H9 (cell line): ENCODE results near the gene SOX12. TPM values are rescaled to one million over a fixed set of nuclear protein-coding genes. Genes with fewer than 3 reads are reported as not detected.
A peak's percentile ranks its signal among the peaks of the same experiment; 100 is the strongest.

ENCODE experiments used
- DNase-seq: peaks from one replicate; pipeline ENCODE4 v3.0.0-alpha.2; 2017
- H2AFZ ChIP-seq: one replicate; pipeline ENCODE4 v1.6.1; 2013; ENCODE audit warnings: mild to moderate bottlenecking, low read length, control low read depth, moderate library complexity
- H2AK5ac ChIP-seq: 2 replicates; pipeline ENCODE4 v1.6.1; 2013; ENCODE audit warnings: low read length, control low read depth, mixed read lengths; ENCODE audit not compliant: insufficient read length
- H2BK120ac ChIP-seq: one replicate; pipeline ENCODE4 v1.6.1; 2013; ENCODE audit warnings: low read depth, mild to moderate bottlenecking, low read length, control low read depth, inconsistent platforms; ENCODE audit not compliant: poor library complexity, severe bottlenecking
- H2BK12ac ChIP-seq: 2 replicates; pipeline ENCODE4 v1.6.1; 2013; ENCODE audit warnings: low read length, control low read depth, mixed read lengths, low read depth; ENCODE audit not compliant: insufficient read length
- H2BK15ac ChIP-seq: 2 replicates; pipeline ENCODE4 v1.6.1; 2013; ENCODE audit warnings: low read depth, low read length, control low read depth
- H2BK20ac ChIP-seq: one replicate; pipeline ENCODE4 v1.6.1; 2013; ENCODE audit warnings: low read depth, mild to moderate bottlenecking, low read length, control low read depth, inconsistent platforms; ENCODE audit not compliant: poor library complexity, severe bottlenecking
- H2BK5ac ChIP-seq: 2 replicates; pipeline ENCODE4 v1.6.1; 2013; ENCODE audit warnings: low read length, control low read depth, mixed read lengths; ENCODE audit not compliant: insufficient read length
- H3K14ac ChIP-seq: 2 replicates; pipeline ENCODE4 v1.6.1; 2013; ENCODE audit warnings: low read length, control low read depth; ENCODE audit not compliant: insufficient read depth
- H3K18ac ChIP-seq: 2 replicates; pipeline ENCODE4 v1.6.1; 2013; ENCODE audit warnings: low read depth, mild to moderate bottlenecking, mixed read lengths, low read length, control low read depth; ENCODE audit not compliant: insufficient read length
- H3K23ac ChIP-seq: 2 replicates; pipeline ENCODE4 v1.6.1; 2013; ENCODE audit warnings: low read length, control low read depth, mixed read lengths, low read depth; ENCODE audit not compliant: insufficient read length
- H3K23me2 ChIP-seq: 2 replicates; pipeline ENCODE4 v1.6.1; 2013; ENCODE audit warnings: low read depth, mild to moderate bottlenecking, mixed read lengths, low read length, control low read depth; ENCODE audit not compliant: insufficient read length, poor library complexity, severe bottlenecking
- H3K27ac ChIP-seq: 2 replicates; pipeline ENCODE4 v1.5.1; 2013; ENCODE audit warnings: low read length, control low read depth, mixed read lengths, low read depth; ENCODE audit not compliant: insufficient read length
- H3K27me3 ChIP-seq: 2 replicates; pipeline ENCODE4 v1.6.1; 2013; ENCODE audit warnings: low read length, control low read depth, inconsistent platforms; ENCODE audit not compliant: insufficient read depth
- H3K4ac ChIP-seq: 2 replicates; pipeline ENCODE4 v1.6.1; 2013; ENCODE audit warnings: low read depth, mild to moderate bottlenecking, control low read depth, inconsistent platforms, low read length, moderate library complexity
- H3K4me1 ChIP-seq: 2 replicates; pipeline ENCODE4 v1.6.1; 2013; ENCODE audit warnings: low read length, control low read depth, inconsistent platforms; ENCODE audit not compliant: insufficient read depth
- H3K4me2 ChIP-seq: 2 replicates; pipeline ENCODE4 v1.6.1; 2013; ENCODE audit warnings: low read length, control low read depth, mixed read lengths; ENCODE audit not compliant: insufficient read length, insufficient read depth
- H3K56ac ChIP-seq: 2 replicates; pipeline ENCODE4 v1.6.1; 2013; ENCODE audit warnings: low read depth, mild to moderate bottlenecking, mixed read lengths, low read length, control low read depth; ENCODE audit not compliant: insufficient read length
- H3K79me1 ChIP-seq: 2 replicates; pipeline ENCODE4 v1.6.1; 2013; ENCODE audit warnings: low read depth, mild to moderate bottlenecking, moderate library complexity, low read length, control low read depth, inconsistent platforms; ENCODE audit not compliant: insufficient read depth, poor library complexity, severe bottlenecking
- H3K79me2 ChIP-seq: 2 replicates; pipeline ENCODE4 v1.6.1; 2013; ENCODE audit warnings: low read length, control low read depth, inconsistent platforms; ENCODE audit not compliant: insufficient read depth
- H3K9ac ChIP-seq: 2 replicates; pipeline ENCODE4 v1.6.1; 2013; ENCODE audit warnings: low read length, control low read depth, mixed read lengths; ENCODE audit not compliant: insufficient read length; ENCODE audit errors: extremely low read depth
- H3K9me3 ChIP-seq: one replicate; pipeline ENCODE4 v1.6.1; 2013; ENCODE audit warnings: low read depth, low read length, inconsistent platforms; ENCODE audit not compliant: control insufficient read depth
- H3T11ph ChIP-seq: one replicate; pipeline ENCODE4 v1.6.1; 2013; ENCODE audit warnings: mild to moderate bottlenecking, low read length, control low read depth, inconsistent platforms
- H4K20me1 ChIP-seq: one replicate; pipeline ENCODE4 v1.6.1; 2013; ENCODE audit not compliant: control insufficient read depth, insufficient read length, insufficient read depth
- H4K5ac ChIP-seq: 2 replicates; pipeline ENCODE4 v1.6.1; 2013; ENCODE audit warnings: low read depth, mild to moderate bottlenecking, mixed read lengths, low read length, control low read depth; ENCODE audit not compliant: insufficient read length
- H4K8ac ChIP-seq: replicated peaks from 2 replicates; pipeline ENCODE4 v1.6.1; 2013; ENCODE audit warnings: low read length, control low read depth, mixed read lengths, low read depth; ENCODE audit not compliant: insufficient read length
- H4K91ac ChIP-seq: 2 replicates; pipeline ENCODE4 v1.6.1; 2013; ENCODE audit warnings: low read depth, mild to moderate bottlenecking, moderate library complexity, mixed read lengths, low read length, control low read depth; ENCODE audit not compliant: insufficient read length
- H3K27ac Mint-ChIP-seq, 3 experiments: 2 replicates in 2 of 3; 3 replicates in 1 of 3; pipeline ENCODE4 v1.8.0; 2020 to 2021; ENCODE audit warnings: mixed read lengths in 3 of 3, mild to moderate bottlenecking in 1 of 3, moderate library complexity in 1 of 3
- H3K27me3 Mint-ChIP-seq: 2 replicates; pipeline ENCODE4 v1.8.0; 2021; ENCODE audit warnings: low read depth, mild to moderate bottlenecking, moderate library complexity, mixed read lengths
- H3K36me3 Mint-ChIP-seq, 3 experiments: 2 replicates in 2 of 3; 3 replicates in 1 of 3; pipeline ENCODE4 v1.8.0; 2020 to 2021; ENCODE audit warnings: low read depth in 3 of 3, mixed read lengths in 3 of 3; ENCODE audit not compliant: insufficient read depth in 1 of 3
- H3K4me1 Mint-ChIP-seq, 2 experiments: 2 replicates each; pipeline ENCODE4 v1.8.0; 2020; ENCODE audit warnings: mixed read lengths in 2 of 2
- H3K4me3 Mint-ChIP-seq, 2 experiments: 2 replicates in 1 of 2; 3 replicates in 1 of 2; pipeline ENCODE4 v1.8.0; 2020 to 2021; ENCODE audit warnings: mild to moderate bottlenecking in 2 of 2, mixed read lengths in 2 of 2, moderate library complexity in 1 of 2
- H3K9me3 Mint-ChIP-seq, 2 experiments: 2 replicates in 1 of 2; 3 replicates in 1 of 2; pipeline ENCODE4 v1.8.0; 2020; ENCODE audit warnings: mild to moderate bottlenecking in 2 of 2, mixed read lengths in 2 of 2, moderate library complexity in 1 of 2
- WGBS: extraction: QIAGEN DNeasy Blood & Tissue Kit; methylation state at CpG from one replicate; pipeline ENCODE4 v1.1.7; 2013; ENCODE audit warnings: missing lambda C conversion rate, low lambda C conversion rate, mixed read lengths; ENCODE audit not compliant: insufficient read length; ENCODE audit errors: extremely low coverage; 5-methylcytosine and 5-hydroxymethylcytosine counted together
- total RNA-seq: library from RNA; stranded (reverse); gene quantifications from 2 replicates; pipeline ENCODE4 v1.2.1, GENCODE V29; 2021
- TF ChIP-seq, protein P1 (sequence below): fragments of 200-600 bp; sonication (generic); conservative IDR thresholded peaks from 3 replicates; pipeline ENCODE4 v1.8.0; 2021; ENCODE audit warnings: antibody characterized with exemption, mild to moderate bottlenecking

SOX12 gene
- total RNA-seq, 1 experiment from 2014 or later, result 54.4 TPM

DNA sequence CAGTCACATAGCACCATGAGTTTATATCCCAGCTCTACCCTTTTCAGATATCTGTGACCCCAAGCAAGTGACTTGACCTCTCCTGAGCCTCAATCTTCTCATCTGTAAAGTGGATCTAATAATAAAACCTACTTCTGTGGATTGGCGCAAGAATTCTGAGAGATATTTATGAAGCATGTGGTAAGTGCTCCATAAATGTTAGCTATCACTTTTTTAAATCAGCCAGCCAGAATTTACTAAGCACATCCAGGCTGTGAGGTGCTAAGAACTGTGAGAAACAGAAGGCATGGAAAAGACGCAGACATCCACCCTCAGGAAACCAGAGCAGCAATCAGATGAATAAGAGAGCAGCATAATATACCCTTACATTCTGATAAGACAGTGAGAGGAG is 35.7 kb upstream of the SOX12 start:
- peak overlapping the region; percentile 91; the same call in 1 of the 2 replicates for H3K14ac ChIP-seq
- H3K27me3 ChIP-seq, result no peaks in the 10 kb centered on the region; the same call in 1 of the 2 replicates
- H3K79me1 ChIP-seq, result no peaks in the 10 kb centered on the region
- no peak overlapping the region for H3K4me3 Mint-ChIP-seq
- H3K9me3 Mint-ChIP-seq, result no peaks in the 10 kb centered on the region; a peak in 1 of 5 replicates
- no peak overlapping the region for H4K5ac ChIP-seq
- no peak overlapping the region for H4K91ac ChIP-seq
- TF ChIP-seq, protein P1, sequence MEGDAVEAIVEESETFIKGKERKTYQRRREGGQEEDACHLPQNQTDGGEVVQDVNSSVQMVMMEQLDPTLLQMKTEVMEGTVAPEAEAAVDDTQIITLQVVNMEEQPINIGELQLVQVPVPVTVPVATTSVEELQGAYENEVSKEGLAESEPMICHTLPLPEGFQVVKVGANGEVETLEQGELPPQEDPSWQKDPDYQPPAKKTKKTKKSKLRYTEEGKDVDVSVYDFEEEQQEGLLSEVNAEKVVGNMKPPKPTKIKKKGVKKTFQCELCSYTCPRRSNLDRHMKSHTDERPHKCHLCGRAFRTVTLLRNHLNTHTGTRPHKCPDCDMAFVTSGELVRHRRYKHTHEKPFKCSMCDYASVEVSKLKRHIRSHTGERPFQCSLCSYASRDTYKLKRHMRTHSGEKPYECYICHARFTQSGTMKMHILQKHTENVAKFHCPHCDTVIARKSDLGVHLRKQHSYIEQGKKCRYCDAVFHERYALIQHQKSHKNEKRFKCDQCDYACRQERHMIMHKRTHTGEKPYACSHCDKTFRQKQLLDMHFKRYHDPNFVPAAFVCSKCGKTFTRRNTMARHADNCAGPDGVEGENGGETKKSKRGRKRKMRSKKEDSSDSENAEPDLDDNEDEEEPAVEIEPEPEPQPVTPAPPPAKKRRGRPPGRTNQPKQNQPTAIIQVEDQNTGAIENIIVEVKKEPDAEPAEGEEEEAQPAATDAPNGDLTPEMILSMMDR, result no peak
- peak overlapping the region; percentile 25 to 88 (median 66); a peak in 2 of 7 replicates for H3K27ac Mint-ChIP-seq
- H3T11ph ChIP-seq, result no peak overlapping the region
- H3K23ac ChIP-seq, result no peak overlapping the region
- no peak overlapping the region for H2AK5ac ChIP-seq
- H3K36me3 Mint-ChIP-seq, result peaks cover 2 to 21% (median 7%) of the 10 kb centered on the region in 3 experiments; a peak in 5 of 7 replicates
- no peak for DNase-seq
- H3K18ac ChIP-seq, result no peak overlapping the region
- no peak overlapping the region for H3K56ac ChIP-seq
- no peak overlapping the region for H3K27ac ChIP-seq
- H3K4me1 ChIP-seq, result peaks cover 5% of the 10 kb centered on the region; the same call in 1 of the 2 replicates
- peaks cover 15% of the 10 kb centered on the region for H3K27me3 Mint-ChIP-seq
- no CpG with 5 or more reads among the region's 2 CpGs for WGBS
- peaks cover 0 to 5% of the 10 kb centered on the region in 2 experiments; a peak in 2 of 4 replicates for H3K4me1 Mint-ChIP-seq
- H2BK15ac ChIP-seq, result no peak overlapping the region
- H3K4me2 ChIP-seq, result peak overlapping the region; percentile 75
- H2BK5ac ChIP-seq, result no peak overlapping the region
- H3K9me3 ChIP-seq, result no peaks in the 10 kb centered on the region
- no peak overlapping the region for H4K8ac ChIP-seq
- H3K9ac ChIP-seq, result peak overlapping the region; percentile 79
- H2BK20ac ChIP-seq, result no peak overlapping the region
- H3K23me2 ChIP-seq, result peaks cover 6% of the 10 kb centered on the region
- H3K4ac ChIP-seq, result no peak overlapping the region
- H4K20me1 ChIP-seq, result no peaks in the 10 kb centered on the region
- no peak overlapping the region for H2BK120ac ChIP-seq
- H3K79me2 ChIP-seq, result no peaks in the 10 kb centered on the region; the same call in 1 of the 2 replicates
- no peak overlapping the region for H2BK12ac ChIP-seq
- peak overlapping the region; percentile 99 for H2AFZ ChIP-seq
